HG03460 (cell line): ENCODE measurements around the gene NRARP.

Experiments used
- ATAC-seq: cut with Tn5 transposase; IDR thresholded peaks from one replicate; pipeline ENCODE4 v1.9.1; 2021; ENCODE audit not compliant: unreplicated experiment

NRARP gene

DNA sequence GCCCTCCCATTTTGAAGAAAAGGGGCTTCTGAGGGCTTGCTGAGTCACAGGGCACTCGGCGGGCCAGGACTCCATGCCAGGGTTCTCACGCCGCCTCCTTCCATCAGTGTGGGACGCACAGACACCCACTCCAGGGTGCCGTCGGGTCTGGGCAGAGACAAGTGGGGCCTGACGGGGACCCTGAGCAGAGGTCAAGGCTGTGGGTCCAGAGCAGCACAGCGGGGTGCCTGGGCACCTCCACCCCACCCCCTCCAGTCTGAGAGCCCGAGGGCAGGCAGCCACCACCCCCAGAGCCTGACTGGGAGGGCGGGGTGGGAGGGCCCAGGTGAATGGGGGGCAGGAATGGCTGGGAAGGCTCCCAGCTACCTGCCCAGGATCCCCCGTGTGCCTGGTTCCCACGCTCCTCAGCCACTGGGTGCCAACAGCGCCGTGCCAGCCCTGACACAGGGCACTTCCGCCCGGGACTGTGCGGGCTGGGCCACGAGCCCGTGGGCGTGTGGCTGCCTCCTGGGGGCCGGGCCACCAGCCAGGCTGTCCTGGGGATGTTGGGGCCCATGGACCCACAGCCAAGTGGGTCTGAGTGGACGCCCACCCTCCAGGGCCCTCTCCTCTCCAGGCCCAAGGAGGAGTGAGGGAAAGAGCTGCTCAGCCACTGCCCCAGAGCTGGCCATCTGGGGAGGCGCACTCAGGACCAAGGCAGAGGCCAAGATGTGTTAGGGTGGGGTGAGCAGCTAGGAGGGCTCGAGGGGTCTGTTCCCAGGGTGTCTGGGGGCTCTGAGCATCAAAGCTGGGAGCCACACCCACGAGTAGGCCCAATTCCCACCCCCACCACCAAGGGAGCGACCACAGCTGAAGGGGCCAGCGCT is 10.1 kb upstream of the NRARP start:
- no peak for ATAC-seq

- no peak for ATAC-seq
Measured at GRCh38 chr9:137311171-137311985, 9.3 kb upstream of the NRARP start.

DNA sequence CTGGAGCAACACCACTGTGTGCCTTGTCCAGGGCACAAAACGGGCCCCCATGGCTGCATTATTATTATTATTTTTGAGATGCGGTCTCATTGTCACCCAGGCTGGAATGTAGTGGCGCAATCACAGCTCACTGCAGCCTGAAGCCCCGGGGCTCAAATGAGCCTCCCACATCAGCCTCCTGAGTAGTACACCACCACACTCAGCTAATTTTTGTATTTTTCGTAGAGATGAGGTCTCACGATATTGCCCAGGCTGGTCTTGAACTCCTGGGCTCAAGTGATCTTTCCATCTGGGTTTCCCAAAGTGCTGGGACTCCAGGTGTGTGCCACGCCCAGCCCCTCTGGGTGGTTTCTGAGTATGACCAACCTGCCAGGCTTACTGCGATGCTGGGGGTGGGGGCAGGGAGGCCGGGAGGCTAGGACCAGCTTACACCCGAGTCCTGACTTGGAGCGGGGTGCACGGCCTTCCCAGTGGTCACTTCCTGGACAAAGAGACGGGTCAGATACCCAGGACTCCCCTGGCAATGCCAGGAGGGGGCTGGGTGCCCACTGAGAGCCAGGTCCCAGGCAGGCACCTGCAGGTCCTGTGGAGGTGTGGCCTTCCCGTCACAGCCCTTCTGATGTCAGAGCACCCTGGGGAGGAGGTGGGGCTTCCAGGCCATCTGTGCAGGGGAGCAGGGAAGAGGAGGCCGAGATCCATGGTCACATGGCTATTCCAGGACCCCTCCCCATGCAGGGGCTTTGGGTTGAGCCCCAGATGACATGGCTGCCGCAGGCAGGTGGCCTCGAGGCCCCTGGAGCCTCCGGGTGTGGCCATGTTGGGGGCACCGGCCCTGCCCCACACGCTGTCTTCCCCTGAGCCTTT is 8.3 kb upstream of the NRARP start:
- ATAC-seq: no peak

GRCh38 chr9:137309368-137310188 is 7.5 kb upstream of the NRARP start:
- ATAC-seq: no peak

GRCh38 chr9:137308057-137308619 is 6.1 kb upstream of the NRARP start:
- ATAC-seq: no peak

DNA sequence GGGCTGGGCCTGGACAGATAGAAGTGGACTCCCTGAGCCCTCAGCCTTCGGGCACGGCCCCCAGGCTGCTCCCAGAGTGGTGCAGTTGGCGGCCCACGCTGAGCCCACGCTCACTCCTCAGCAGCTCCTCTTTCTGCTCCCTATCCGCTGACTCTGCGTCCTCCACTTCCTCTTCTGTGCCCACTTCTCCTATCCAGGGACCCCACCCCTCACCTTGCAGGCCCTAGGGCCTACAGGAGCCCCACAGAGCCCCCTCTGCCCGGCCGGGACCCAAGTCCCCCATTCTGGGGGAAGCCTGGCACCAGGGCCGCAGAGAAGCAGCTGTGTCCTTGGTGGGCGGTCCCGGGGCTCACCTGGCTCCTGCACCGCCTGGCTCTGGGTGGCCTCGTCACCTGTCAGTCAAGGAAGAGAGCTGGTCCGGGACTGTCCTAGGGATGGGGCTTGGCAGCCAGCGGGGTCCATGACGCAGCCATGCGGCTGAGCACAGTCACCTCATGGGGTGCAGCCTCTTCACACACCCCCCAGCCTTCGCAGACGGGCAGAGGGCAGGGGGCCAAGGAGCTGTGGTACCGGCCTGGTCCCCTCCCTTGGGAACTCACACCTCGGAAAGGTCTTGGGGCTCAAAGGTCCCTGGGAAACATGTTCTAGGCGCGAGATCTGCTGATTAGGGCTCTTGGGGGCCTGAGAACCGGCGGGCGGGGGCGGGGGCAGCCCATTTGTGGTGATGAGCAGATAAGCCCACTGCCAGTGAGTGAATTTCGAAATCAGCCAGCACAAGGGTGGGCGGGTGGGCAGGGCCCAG is 5.4 kb upstream of the NRARP start:
- no peak for ATAC-seq

DNA sequence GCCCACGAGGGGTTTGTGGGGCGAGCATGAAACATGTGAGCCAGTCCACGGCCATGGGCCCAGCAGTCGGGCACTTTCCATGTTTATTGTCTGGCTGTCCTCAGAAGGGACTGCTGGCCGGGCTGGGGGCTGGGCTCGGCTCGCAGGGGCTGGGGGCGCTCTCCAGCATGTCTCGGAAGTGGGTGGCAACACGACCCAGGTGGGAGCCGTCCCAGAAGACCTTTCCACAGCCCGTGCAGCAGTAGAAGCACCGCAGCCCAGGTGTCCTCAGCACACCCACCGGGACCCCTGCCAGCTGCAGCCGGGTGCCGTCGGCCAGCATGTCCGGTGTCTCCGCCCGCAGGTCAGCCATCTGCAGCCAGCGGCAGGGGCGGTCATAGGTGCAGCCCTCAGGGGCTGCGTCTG is 4.8 kb upstream of the NRARP start:
- ATAC-seq: no peak

DNA sequence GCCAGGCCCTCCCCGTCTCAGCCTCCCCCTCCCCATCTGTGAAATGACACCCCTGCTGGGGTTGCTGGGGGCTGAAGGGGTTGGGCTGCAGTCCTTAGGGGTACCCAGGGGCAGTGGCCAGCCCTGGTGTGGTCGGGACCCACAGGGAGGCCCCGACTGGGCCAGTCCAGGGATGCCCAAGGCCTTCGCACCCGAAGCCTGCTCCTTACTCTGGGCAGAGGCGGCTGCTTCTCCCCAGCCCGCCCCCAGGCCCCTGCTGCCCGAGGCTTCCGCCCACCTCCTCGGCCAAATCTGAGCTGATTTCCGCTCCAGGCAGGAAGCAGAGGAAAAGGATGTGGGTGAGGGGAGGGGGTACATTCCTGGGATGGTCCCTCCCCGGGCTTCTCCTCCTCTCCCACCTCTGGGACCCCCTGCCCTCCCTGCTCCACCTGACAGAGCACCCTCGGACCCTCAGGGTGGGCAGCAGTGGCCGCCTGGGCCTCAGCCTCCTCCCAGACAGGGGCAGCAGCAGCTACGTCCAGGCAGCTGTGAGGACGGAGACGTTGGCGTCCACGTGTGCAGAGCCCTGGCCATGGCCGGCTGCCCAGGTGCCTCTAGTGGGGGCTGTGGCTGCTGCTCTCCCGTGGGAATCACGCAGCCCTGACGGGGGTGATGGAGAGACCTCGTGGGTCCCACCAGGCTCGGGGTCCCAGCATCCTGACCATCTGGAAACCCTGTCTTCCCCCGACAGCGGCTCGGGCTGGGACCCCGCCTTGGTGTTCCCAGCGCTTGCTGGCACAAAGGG is 4.2 kb upstream of the NRARP start:
- no peak for ATAC-seq

DNA sequence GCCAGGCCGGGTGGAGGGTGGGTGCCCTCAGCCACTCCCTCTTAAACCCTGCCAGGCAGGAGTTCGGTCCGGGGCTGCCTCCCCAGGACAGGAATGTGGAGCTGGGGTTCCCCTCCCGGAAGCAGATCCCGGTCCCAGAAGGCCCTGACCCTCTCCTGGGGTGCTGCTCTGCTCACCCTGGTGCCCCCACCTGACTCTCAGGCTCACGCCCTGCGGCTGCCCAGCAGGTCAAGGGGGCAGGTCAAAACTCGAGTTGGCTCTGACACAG is 3.7 kb upstream of the NRARP start:
- no peak for ATAC-seq

DNA sequence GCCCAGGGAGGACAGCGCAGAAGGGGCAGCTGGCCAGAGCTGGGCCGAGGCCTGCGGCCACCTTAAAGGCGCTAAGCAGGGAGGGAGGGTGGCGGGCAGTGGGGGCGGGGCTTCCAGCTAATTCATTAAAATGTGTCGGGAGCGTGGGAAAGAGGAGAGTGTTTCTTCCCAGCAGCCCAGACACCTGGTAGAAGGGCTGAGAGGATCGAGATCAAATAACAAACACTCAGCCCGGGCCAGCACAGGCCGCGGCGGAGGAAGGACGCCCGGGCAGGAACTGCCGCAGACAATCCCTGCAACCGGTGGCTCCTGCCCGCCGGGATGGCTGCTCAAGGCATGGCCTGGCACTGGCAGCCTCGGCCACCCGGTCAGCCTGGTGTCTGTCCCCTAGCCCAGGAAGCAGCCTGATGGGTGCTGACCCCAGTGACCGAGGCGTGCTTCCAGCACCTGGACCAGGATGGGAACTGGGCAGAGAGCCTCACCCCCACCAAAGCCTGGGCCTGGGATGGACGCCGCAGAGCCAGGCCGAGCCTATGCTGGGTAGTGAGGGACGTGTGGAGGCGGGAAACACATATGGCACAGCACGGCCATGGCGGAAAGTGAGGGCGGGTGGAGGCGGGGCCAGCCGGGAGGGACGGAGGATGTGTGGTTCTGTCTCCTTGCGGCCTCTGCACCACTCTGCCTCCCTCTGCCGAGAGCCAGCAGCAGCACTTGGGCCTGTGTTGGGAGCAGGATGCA is 3.2 kb upstream of the NRARP start:
- ATAC-seq: no peak

DNA sequence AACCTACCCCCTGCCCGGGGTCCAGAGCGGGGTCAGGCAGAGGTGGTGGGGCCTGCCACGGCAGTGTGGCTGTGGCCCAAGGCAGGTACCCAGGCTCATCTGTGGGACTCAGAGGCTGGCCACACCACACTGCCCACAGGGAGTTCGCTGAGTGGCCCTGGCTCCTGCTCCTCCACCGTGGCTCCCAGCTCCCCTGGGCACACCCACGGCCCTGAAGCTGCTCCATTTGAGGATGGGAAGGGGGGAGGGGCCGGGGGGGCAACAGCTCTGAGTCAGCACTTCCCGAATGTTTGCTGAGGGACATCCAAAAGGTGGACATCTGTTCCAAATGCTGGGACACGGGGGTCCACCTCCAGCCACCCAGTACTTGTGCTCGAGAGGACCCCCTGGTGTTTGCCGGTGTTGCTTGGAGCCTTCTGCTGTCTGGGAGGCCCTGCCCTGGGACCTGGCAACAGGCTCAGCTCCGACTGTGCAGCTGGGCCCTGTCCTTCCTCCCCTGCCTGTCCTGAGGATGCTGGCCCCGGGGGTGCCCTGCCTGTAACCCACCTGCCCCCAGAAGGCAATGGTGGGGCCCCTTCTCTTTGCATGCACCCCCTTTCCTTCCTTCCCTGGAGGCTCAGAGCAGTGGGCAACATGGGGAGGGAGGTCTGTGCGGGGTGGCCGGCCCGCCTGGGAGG is 2.5 kb upstream of the NRARP start:
- ATAC-seq: no peak

DNA sequence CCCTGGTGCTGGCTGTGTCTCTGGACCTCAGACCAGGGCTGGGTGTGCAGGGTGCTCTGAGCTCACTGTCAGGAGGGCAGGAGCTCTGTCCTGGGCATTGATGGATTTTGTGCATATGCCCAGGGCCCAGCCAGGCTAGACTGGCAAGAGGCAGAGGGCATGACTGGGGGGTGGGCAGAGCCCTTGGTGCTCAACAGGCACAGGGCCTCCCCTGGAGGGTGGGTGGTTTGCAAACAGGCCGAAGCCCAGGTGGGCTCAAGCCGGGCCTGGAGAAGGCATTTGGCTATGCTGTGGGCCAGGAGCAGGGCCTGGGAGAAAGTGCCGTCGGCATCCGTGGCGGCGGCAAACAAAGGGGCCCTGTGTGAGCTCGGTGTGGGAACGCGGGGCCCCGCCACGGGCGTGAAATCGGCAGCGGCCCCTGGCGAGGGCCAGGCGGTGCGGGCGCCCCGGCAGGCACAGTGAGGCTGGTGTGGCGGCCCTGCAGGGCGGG is 1.9 kb upstream of the NRARP start:
- ATAC-seq: no peak

GRCh38 chr9:137303151-137303892 is 1.3 kb upstream of the NRARP start:
- no peak for ATAC-seq

DNA sequence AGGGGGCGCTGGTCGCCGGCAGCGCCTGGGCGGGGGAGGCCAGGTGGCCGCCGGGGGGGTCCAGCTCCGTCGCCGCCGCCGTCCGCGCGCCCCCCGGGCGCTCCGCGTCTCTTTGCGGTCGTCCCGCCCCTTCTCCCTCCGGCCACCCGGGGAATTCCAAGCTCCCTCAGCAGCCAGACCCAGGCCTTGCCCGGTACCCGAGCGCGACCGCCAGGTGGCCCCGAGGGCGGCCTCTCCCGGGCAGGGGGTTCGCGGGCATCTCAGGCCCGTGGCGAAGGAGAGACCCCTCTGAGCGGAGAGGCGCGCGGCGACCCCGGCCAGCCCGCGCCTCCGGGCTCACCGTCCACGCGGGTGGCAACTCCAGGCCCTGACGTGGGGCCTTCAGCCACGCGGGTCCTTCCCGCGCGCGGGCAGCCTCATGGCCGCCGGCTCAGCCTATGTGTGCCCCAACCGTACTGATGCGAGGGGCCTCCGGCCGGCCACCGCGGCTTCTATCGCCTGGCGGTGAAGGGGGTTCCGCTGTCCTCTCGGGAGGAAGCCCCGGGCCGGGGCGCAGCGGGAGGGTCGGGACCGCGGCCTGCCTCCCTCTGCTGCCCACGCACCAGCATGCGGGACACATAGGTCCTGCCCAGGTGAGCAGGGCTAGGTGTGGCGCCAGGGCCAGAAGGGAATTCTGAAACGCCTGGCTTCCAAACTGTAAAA is 529 bp upstream of the NRARP start:
- ATAC-seq: peak; percentile 39

DNA sequence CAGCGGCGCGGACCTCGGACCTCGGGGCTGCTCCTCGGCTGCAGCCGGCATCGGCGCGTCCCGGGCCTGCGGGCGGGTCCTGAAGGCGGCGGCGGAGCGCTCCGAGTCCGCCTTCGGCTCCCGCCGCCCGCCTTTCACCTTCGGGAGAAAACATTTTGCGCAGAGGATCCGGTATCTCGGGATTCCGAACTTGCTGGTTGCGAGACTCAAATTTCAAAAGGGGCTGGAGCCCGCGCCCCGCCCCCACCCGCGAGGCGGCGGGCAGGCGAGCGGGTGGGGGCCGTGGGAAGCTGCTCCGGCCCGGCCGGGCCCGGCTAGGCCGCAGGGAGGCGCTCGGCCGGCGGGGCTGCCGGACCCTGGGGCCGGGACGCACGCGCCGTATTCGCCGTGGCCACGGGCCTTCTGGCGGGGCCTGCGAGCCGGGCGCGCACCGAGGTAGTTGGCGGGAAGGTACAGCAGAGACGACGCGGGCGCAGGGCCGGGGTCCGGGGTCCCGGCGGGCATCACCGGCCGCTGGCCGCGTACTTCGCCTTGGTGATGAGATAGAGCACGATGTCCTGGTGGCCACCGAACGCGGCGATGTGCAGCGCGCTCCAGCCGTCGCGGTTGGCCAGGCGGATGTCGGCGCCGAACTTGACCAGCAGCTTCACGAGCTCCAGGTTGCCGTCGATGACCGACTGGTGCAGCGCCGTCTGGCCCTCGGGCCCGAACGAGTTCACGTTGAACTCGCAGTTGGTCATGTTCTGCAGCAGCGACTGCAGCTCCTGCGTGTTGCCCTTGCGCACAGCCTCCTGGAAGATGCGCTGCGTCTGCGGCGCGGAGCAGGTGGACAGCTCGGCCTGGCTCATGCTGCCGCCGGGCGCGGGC is 757 bp downstream of the NRARP start:
- ATAC-seq: peak; percentile 7
